Activated gamma-delta T cell (primary cell): ENCODE data around the gene MYADM.

ENCODE experiments used
- DNase-seq: peaks from one replicate; lab custom pipeline; 2025; lab: John Stamatoyannopoulos, UW

The MYADM gene

DNA sequence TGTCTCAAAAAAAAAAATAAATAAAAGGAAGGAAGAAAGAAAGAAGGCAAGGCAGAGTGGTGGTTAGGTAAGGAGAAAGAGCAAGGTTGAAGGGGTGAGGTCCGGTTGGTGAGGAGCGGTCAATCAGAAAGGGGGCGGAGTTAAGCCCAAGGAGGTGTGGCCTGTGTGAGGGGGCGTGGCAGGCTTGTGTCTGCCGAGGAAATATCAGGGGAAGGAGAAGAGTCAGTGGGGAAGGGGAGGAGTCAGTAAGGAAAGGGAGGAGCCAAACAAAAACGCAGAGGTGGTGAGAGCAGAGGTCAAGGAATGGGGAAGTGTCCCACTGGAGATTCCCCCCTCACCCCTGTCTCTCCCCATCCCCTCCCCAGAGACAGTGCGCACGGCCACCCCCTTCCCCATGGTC is 47.3 kb downstream of the MYADM start:
- DNase-seq = no peak

DNA sequence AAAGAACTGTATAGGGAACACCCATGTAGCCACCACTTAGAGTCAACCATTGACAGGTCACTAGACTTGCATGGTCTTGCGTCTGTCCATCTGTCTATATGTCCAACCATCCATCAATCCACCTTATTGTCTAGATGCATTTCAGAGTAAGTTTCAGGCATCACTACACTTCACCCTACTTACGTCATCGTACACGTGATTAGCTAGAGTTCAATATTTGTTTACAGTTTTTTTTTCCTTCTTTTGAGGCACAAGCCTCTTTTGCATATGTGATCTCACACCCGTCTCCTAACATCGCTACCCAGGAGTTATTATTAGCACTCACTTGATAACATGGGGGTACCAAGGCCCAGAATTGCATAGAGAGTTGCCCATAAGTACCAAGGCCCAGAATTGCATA is 48.3 kb downstream of the MYADM start:
- DNase-seq = no peak

DNA sequence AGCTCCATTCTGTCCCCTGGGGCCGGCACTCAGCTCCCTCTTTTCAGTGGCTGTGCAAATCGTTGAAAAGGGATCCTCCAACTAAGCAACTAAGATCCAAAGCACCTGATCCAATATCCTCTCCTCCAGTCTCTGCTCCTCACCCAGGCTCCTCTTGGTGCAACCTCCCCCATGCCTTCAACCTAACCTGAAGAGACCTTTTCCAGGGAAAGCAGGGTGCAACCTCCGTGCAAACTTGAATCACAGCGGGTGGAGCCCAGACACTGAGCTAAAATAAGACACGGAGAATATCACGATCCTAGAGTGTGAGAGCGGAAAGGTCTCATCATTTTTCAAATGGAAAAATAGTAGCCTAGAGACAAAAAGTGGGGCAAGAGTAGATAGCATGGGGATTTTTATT is 49.7 kb downstream of the MYADM start:
- no peak for DNase-seq
